IPS-11a (cell line): ENCODE measurements around the gene CD79A.

Experiments
- H3K4me3 ChIP-seq: one replicate; pipeline ENCODE4 v1.5.1; 2013; ENCODE audit warnings: low read depth, low read length, control low read depth

The CD79A gene

DNA sequence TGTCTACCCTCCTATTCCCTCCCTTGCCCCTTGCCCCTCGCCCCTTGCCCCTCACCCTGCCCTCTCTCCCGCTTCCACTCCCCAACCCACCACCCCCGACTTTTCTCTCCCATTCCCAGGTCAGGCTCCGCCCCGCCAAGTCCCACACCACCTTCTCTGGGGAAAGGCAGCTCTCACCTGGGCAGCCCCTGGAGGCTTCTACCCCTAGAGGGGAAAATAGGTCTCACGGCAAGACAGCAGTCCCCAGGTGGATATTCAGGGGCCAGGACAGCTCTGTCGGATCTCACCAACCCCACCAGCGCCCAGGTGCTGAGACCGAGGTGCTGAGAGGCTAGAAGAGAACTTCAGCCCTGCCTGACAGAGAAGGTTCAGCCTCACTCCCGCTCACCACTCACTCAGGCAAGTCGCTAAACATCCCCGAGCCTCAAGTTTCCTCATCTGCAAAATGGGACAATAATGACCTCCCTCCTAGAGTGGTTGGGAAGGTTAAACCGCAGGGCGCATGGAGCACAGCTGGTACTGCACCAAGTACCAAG is 52.5 kb downstream of the CD79A start:
- no peak overlapping the region for H3K4me3 ChIP-seq

- H3K4me3 ChIP-seq = no peak overlapping the region
These were observed 53.2 kb downstream of the CD79A start for GRCh38 chr19:41930322-41930722.
